AG10803 (cell line): ENCODE data around the gene CCDC152.

Experiments
- DNase-seq: peaks from one replicate; pipeline ENCODE4 v3.0.0; 2010; ENCODE audit warnings: low read depth
- H3K4me3 ChIP-seq: 2 replicates; pipeline ENCODE4 v1.5.1; 2011; ENCODE audit warnings: mild to moderate bottlenecking, low read length, control low read depth
- TF ChIP-seq, protein P1 (sequence below): conservative IDR thresholded peaks from 2 replicates; pipeline ENCODE4 v1.5.1; 2011; ENCODE audit warnings: mild to moderate bottlenecking, low read length, control low read depth, inconsistent platforms

The CCDC152 gene

DNA sequence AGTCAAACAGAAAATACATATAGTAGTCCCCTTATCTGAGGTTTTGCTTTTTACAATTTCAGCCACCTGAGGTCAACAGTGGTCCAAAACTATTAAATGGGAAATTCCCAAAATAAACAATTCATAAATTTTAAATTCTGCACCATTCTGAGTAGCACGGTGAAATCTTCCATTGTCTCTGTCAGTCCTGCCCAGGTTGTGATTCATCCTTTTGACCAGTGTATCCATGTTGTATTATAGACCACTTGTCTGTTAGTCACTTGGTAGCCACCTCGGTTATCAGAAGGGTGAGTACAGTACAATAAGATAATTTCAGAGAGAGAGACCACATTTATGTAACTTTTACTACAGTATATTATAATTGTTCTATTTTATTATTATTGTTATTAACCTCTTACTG, 2.8 kb downstream of the CCDC152 start:
- H3K4me3 ChIP-seq = no peak overlapping the region
- DNase-seq = no peak
- TF ChIP-seq, protein P1, sequence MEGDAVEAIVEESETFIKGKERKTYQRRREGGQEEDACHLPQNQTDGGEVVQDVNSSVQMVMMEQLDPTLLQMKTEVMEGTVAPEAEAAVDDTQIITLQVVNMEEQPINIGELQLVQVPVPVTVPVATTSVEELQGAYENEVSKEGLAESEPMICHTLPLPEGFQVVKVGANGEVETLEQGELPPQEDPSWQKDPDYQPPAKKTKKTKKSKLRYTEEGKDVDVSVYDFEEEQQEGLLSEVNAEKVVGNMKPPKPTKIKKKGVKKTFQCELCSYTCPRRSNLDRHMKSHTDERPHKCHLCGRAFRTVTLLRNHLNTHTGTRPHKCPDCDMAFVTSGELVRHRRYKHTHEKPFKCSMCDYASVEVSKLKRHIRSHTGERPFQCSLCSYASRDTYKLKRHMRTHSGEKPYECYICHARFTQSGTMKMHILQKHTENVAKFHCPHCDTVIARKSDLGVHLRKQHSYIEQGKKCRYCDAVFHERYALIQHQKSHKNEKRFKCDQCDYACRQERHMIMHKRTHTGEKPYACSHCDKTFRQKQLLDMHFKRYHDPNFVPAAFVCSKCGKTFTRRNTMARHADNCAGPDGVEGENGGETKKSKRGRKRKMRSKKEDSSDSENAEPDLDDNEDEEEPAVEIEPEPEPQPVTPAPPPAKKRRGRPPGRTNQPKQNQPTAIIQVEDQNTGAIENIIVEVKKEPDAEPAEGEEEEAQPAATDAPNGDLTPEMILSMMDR = no peak

DNA sequence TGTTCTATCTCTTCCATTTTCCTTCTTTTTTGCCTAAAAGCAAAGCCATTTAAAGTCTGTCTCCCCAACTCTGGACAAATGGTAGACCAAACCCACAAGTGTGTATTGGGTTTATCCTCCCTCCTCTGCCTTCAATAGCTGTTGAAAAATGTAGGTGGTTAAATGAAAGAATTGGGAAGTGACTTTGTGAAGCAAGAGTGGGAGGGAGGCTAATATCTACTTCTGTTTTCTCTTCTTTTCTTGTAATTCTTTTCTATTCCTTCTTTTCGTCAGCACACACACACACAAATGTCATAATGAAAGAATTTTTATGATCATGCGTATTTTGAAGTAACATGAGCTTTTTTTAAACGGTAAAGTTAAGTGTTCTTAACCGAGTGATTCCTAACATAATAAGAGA, 3.8 kb downstream of the CCDC152 start:
- TF ChIP-seq, protein P1 = no peak

DNA sequence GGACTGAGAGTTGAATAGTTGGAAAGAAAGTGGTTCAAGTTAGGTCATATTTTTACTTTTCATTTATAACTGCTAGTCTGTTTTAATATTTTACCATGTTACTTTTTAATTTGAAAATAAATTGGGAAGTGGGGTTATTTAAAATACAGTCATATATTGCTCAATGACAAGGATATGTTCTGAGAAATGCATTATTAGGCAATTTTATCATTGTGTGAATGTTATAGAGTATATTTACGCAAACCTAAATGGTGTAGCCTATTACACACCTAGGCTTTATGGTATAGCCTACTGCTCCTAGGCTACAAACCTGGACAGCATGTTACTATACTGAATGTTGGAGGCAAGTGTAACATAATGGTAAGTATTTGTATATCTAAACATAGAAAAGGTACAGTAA, 5.2 kb downstream of the CCDC152 start:
- H3K4me3 ChIP-seq = no peak overlapping the region
- no peak for DNase-seq
- TF ChIP-seq, protein P1 = no peak

More for the DNA sequence above, 3.8 kb downstream of the CCDC152 start:
- no peak for DNase-seq
- H3K4me3 ChIP-seq = no peak overlapping the region

DNA sequence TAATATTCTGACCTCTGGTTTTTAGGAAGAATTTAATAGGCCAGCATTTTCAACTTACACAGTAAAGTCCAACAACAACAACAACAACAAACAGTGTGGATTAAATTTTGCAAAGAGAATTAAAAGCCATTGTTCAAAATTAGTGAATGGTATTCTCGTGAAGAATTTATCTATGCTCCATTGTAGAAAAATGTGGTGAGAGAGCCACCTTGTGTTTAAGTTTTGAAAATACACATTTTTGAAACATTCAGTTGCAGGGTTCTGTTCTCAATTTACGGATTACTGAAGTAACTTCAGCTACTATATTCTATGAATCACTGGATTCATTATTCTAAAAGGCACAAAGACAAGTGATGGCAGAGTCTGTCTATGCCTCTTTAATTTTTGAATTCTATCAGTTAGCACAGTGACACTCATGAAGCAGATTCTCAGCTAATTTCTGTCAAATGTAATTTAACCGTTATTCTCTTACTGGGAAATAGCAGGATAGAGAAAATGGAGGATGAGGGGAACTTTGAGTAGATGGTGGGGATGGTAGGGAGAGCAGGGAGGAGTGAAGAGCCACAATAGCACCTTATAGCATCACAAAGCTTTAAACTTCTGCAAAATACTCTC, 11.0 kb downstream of the CCDC152 start:
- TF ChIP-seq, protein P1 = peak; percentile 60
- H3K4me3 ChIP-seq = no peak overlapping the region
- peak; percentile 43 for DNase-seq

DNA sequence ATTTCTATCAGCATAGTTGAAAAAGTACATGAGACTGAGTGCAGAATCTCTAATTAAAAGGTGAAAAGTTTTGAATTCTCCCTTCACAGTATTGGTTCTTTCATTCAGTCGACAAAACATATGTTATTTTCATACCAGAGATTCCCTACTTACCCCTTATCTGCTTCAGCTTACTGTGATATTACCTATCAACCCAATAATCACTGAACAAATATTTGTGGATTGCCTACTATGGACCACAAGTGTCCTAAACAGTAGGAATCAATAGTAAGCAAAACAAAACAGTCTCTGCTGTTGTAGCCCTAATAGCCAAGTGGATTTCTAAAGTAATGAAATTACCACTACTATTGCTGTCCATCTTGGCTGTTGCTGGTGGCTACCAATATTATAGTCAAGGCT, 11.5 kb downstream of the CCDC152 start:
- TF ChIP-seq, protein P1 = no peak
- no peak for DNase-seq
- H3K4me3 ChIP-seq = no peak overlapping the region

DNA sequence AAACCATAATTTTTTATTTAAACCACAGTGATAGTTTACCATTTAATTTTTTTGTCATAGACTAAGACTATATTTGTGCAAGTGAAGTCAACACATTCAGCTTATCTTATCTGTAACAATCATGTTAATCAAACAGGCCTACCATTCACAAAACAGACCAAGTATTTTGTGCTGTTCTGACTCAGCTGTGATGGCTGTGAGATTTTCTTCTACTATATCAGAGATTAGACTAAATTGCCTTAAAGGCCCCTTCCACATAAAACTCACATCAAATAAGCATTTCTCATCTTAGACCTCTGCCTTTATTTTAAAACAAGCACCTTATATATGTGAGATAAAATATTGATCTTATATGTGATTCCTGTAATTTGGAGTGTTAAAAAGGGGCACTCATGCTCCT, 13.4 kb downstream of the CCDC152 start:
- H3K4me3 ChIP-seq = no peak overlapping the region
- TF ChIP-seq, protein P1 = no peak
- DNase-seq = no peak

DNA sequence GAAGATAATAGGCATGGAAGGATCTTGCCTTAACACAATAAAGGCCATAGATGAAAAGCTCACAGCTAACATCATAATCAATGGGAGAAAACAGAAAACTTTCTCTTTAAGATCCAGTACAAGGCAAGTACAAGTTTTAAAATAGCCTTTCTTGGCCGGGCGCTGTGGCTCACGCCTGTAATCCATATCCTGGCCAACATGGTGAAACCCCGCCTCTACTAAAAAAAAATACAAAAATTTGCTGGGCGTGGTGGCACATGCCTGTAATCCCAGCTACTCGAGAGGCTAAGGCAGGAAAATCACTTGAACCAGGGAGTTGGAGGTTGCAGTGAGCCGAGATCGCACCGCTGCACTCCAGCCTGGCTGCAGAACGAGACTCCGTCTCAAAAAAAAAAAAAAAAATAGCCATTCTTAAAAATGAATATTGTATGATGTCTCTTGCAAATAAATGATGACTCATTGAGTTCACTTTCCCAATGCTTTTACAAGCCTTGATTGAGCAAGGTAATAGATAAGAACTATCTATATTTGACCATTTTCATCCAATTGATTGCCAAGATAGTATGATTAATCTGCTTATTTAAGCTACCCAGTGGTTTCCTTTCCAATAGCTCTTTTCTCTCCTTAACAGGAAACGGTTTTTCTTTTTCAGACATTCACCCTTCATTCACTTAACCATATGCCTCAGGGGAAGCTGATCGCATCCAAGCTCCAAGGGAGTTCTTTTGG, 15.8 kb downstream of the CCDC152 start:
- H3K4me3 ChIP-seq = no peak overlapping the region
- no peak for DNase-seq
- TF ChIP-seq, protein P1 = no peak
